Raji (cell line): ENCODE data around the gene RPL13A.

Source experiments
- POLR2A ChIP-seq: IDR thresholded peaks from 2 replicates; pipeline ENCODE4 v1.6.1; 2011; ENCODE audit warnings: low read depth, low read length, control low read depth; ENCODE audit not compliant: insufficient read depth

The RPL13A gene

DNA sequence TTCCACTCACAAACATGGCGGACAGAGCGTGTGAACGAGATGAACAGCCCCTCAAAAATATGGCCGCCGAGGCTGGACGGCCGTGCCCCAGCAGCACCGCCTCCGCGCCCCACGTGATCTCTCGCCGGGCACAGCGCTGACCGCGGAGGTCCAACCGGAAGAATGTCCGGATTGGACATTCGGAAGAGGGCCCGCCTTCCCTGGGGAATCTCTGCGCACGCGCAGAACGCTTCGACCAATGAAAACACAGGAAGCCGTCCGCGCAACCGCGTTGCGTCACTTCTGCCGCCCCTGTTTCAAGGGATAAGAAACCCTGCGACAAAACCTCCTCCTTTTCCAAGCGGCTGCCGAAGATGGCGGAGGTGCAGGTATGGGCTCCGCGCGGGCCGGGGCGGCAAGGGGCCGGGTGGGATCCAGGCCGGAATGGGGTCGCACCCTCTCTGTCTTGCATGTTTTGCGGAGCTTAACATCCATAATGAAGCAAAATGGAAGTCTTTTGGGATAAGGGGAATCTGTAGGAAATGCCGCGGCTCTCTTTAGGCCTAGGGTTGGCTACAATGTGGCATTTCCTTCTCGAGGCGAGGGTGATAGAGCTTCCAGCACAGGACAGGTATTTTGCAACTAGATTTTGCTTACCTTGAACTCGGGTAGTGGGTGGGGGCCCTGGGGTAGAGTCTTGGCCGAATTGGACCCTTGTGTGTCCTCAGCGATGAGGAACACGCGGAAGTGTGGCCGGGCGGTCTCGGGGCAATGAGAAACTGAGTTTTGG, at the start of gene RPL13A:
Gene RPL13A, plus strand, starts transcription at position 332 of the 769 bp plus-strand sequence. Its CDS starts 22 bp downstream, at position 354.
- TF ChIP-seq POLR2A = peak; percentile 99

DNA sequence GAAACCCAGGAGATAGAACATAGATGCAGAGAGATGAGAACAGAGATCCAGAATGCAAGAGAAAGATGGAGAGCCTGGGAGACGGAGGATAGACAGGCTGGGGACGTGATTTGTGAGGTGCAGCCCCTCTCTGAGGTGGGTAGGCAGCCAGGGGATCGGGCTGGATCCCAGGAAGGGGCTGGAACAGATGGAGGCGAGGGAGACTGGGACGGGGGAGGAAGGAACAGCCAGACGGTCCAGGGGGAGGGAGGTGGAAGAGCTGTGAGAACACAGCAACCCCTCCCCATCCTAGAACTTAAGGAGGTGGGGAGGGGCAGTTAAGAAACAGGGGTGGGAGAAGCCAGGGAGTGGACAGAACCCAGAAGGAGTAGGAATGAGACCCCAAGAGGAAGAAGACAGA, 49.1 kb upstream of the RPL13A start:
- no peak for TF ChIP-seq POLR2A

GRCh38 chr19:49439836-49440235, 47.6 kb upstream of the RPL13A start:
- TF ChIP-seq POLR2A = no peak

DNA sequence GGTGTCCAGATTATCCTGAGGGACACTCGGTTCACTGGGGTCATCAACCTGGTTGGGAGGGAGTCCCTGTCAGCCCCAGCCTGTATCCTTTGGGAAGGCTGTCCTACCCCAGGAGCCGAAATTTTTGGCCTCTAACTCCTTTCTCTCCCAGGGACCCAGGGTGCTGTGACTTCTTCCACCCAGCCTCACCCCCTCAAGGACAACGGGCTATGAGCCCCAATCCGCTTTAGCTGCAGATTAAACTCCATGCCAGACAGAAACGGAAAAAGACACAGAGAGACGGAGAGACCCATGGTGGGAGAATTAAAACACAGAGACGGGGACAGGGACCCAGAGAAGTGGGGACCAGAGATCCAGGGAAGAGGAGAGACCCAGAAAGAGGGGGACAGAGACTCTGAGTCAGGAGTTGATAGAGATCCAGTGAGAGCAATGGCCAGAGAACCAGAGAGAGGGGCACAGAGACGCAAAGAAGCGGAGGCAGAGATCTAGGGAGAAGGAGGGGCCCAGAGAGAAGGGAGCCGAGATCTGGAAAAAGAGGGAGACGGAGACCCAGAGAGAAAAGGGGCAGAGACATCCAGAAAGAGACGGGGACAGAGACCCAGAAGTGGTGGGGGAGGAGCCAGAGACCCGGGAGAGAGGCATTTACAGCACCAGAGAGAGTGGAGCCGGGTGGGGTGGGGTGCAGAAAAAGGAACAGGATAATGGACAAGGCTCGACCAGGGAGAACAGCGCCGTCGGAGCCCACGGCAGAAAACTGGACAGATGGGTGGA, 46.8 kb upstream of the RPL13A start:
- no peak for TF ChIP-seq POLR2A

- TF ChIP-seq POLR2A = no peak
These were observed 46.0 kb upstream of the RPL13A start, which contains the start of gene SLC17A7 for GRCh38 chr19:49441210-49441959. SLC17A7 (minus strand) TSS chr19:49441527; CDS start chr19:49441379, 148 bp downstream.

DNA sequence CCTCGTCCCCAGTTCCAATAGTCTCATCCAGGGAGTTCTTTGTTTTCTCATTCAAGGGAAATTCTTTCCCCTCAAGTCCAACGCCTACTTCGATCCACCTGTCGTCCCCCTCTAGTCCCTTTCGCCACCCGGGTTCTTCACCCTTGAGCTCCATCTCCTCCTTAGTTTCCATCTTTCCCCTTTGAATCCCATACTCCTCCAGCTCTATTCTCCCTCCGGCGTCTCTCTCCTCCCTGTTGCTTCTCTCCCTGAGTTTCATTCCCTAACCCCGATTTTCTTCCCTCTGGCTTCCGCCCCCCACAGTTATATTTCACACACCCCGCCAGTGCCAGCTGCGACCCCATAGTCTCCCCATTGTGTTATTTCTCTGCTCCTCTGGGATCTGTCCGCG, 45.5 kb upstream of the RPL13A start:
- TF ChIP-seq POLR2A = no peak

DNA sequence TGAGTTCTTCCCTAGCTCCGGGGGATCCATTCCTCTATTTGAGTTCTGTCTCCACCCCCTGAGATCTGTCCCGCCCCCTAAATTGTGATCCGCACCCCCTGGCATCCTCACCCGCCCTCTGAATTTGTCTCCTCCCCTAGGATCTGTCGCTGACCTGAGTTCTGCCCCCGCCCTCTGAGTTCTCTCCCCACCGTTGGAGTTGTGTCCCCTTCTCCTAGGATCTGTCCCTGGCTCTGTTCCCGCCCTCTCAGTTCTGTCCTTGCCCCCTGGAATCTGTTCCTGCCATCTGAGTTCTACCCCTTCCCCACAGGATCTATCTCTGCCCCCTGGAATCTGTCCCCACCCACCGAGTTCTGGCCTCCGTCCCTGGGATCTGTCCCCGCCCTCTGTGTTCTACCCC, 45.1 kb upstream of the RPL13A start:
- TF ChIP-seq POLR2A = no peak

DNA sequence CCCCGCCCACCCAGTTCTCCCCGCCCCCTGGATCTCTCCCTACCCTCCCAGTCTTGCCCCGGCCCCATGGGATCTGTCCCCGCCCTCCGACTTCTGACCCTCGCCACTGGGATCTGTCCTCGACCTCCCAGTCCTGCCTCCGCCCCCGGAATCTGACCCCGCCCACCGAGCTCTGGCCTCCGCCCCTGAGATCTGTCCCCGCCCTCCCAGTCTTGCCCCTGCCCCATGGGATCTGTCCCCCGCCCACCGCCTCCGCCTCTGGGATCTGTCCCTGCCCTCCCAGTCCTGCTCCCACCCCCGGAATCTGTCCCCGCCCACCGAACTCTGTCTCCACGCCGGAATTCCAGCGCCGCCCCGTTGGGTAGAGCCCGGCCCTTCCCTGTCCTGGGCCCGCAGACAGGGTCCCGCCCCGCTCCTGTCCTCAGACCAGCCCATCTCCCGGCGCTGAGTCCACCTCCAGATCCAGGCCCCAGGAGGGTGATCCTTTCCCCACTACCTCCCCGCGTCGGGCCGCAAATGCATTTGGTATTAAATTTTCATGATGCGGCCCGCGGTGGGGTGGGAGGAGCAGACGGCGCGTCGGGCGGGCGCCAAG, 44.5 kb upstream of the RPL13A start:
- TF ChIP-seq POLR2A = no peak

DNA sequence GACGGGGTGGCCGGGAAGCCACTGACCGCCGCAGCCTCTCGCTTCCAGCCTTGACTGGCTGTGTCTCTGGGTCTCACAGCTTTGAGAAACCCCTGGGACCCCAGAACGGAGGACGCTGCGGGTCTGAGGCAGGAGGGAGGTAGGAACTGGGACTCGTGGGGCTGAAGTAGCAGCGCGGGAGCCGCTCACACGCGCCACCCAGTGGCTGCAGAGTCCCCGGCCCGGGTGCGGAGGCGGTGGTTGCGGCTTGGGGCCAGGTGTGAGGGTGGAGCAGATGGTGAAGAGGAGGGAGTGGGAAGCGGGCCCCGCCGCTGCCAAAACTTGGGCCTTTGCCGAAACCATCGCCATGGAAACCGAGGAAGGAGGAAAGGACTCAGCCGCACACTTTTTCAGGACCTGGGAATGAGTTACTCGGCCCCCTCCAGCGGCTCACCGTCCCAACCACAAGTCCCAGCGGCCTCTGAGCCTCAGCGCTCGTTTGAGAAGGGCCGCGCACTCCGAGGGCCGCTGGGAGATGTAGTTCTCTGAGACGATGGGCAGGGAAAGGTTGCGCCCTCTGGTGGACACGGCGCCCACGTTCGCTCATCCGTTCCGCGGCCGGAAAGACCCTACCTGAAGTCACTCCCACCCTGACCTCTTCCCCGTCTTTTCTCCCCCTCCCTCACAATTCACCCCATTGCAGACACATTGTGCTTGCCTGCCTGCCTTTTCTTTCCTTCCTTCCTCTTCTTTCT, 43.9 kb upstream of the RPL13A start:
- peak; percentile 58; the same call in 1 of the 2 replicates for TF ChIP-seq POLR2A

GRCh38 chr19:49445997-49446396, 41.4 kb upstream of the RPL13A start:
- TF ChIP-seq POLR2A = no peak

DNA sequence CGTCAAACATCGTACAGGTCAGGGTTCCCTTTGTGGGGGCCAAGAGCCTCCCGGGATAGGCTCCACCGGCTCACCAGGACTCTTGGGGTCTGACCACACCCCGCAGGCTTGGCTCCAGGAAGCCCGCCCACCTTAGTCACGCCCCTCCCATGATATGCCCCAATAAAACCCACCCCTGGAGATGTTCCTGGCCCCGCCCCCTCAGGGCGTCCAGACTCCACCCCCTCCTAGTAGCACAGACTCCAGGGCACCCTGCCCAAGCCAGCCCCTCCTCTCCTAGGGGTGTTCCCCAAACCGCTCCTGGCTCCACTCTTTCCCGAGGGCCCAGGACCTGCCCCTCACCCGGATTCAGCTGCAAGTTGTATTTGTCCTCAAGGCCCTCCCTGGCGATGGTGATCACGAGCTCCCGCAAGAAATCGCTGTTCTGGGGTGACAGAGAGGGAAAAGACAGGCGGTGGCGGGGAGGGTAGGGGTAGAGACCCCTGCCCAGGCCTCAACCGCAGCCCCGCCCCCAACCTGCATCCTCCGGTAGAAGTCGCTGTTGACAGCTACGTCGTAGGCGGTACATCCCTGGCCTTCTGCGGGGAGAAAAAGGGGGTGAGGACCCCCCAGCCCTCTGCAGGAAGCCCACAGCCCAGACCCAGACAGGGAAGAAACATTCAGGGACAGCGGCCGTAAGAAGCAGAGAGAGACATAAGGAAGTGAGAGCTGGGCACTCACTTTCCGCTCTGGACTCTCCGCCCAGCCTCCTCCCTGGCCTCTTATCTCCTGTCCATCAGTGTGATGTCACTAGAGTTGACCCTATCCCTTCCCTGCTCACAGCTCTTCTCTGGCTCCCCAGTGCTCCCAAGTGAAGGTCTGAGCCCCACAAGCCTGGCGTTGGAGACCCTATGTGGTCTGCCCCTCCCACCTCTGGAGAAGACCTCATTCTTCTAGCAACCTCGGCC, 39.6 kb upstream of the RPL13A start:
- TF ChIP-seq POLR2A = no peak

DNA sequence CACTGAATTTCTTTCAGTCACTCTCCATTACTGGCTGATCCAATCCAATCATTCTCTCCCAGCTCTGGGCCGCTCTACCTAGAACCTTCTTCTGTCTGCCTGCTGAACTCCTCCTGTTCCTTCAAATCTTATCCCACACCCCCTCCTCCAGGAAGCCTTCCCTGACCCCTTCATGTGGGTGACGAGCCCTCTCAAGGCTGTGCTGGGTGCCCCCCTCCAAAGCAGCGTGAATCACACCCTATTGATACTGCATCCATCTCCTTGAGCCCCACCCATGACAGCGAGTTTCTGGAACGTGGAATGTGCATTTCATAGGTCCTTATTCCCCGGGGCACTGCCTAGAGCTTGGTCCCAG, 39.0 kb upstream of the RPL13A start:
- TF ChIP-seq POLR2A = no peak

GRCh38 chr19:49450405-49450804, 37.0 kb upstream of the RPL13A start:
- TF ChIP-seq POLR2A = no peak
